ENCODE data around the gene ATP5ME.

DNA sequence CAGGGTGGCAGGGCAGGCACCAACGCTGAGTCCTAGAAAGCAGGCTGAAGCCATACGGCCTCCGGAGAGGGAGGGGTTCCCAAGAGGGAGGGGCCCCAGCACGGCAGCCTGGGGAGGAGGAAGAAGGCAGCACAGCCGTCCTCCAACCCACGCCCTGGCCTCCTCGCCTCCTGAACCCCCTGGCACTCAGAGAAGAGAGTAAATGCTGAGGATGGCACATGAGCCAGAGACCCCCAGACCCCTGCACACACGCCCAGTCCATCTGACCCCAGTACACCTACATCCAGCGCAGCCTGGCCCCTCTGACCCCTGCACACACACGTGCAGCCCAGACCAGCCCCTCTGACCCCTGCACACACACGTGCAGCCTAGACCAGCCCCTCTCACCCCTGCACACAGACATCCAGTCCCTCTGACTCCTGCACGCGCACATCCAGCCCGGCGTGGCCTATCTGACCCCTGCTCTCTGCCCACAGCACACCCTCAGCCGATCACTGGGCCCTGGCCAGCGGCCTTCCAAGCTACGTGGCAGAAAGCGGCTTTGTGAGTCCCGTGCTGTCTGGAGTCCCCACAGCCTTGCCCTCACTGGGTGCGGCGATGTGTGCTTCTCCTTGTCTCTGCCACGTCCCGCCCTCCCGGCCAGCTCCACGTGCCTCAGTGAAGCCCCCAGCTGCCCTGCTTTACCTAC lies 18.5 kb downstream of the ATP5ME start:
- TF ChIP-seq, protein P1, sequence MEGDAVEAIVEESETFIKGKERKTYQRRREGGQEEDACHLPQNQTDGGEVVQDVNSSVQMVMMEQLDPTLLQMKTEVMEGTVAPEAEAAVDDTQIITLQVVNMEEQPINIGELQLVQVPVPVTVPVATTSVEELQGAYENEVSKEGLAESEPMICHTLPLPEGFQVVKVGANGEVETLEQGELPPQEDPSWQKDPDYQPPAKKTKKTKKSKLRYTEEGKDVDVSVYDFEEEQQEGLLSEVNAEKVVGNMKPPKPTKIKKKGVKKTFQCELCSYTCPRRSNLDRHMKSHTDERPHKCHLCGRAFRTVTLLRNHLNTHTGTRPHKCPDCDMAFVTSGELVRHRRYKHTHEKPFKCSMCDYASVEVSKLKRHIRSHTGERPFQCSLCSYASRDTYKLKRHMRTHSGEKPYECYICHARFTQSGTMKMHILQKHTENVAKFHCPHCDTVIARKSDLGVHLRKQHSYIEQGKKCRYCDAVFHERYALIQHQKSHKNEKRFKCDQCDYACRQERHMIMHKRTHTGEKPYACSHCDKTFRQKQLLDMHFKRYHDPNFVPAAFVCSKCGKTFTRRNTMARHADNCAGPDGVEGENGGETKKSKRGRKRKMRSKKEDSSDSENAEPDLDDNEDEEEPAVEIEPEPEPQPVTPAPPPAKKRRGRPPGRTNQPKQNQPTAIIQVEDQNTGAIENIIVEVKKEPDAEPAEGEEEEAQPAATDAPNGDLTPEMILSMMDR (IDR thresholded peaks at IDR 0.05), result no peak
- TF ChIP-seq SMC3 (IDR thresholded peaks at IDR 0.05; ENCODE audit: low read depth, low read length) (no peak), POLR2AphosphoS5 (IDR thresholded peaks at IDR 0.05; ENCODE audit: low read depth, low read length) (no peak), TEAD4 (IDR thresholded peaks at IDR 0.05; ENCODE audit: borderline replicate concordance, insufficient read depth) (no peak)

All from SK-N-SH (cell line).